ELR (cell line): ENCODE data around the gene TIMP2.

ENCODE experiments used
- DNase-seq: peaks from one replicate; pipeline ENCODE4 v3.0.0-alpha.2; 2015; ENCODE audit warnings: low read depth

Gene TIMP2

DNA sequence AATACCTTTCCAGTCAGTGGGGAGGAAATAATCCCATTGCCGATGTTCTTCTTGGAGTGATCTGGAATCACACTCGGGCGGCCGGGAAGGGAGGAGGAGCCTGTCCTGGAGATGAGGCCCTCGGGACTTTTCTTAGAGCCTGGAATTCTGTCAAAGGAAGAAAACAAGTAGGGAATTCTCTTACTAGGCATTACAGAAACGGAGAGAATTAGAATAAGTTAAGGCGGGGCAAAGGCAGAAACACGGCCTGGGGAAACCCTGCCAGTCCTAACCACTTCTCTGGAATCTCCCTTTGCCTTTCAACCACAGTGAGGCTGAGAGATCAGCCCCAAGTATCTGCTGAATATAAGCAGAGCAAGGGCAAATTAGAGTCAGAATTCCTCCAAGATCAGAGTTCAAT lies 112.3 kb downstream of the TIMP2 start:
- DNase-seq = no peak

DNA sequence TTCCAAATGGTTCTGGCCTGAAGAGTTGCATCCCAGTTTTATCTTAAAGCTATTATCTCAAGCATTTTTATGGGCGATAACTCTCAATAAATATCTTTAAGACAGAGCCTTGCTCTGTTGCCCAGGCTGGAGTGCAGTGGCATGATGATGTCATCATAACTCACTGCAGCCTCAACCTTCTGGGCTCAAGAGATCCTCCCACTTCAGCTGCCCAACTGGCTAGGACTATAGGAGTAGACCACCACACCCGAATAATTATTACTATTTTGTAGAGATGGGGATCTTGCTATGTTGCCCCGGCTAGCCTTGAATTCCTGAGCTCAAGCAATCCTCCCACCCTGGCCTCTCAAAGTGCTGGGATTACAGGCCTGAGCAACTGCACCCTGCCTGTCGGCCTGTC lies 117.0 kb downstream of the TIMP2 start:
- DNase-seq = peak; percentile 74

- peak; percentile 58 for DNase-seq
Observed at GRCh38 chr17:78806451-78806850, 118.7 kb downstream of the TIMP2 start.

GRCh38 chr17:78805301-78805700 lies 119.9 kb downstream of the TIMP2 start:
- DNase-seq = no peak

GRCh38 chr17:78804777-78805176 lies 120.4 kb downstream of the TIMP2 start:
- no peak for DNase-seq

- DNase-seq = no peak
Observed at GRCh38 chr17:78803186-78803845, 121.9 kb downstream of the TIMP2 start.
